ENCODE measurements around the gene TLX1. TPM values are rescaled to one million over a fixed set of nuclear protein-coding genes. Genes with fewer than 3 reads are reported as not detected.
A peak's percentile ranks its signal among the peaks of the same experiment; 100 is the strongest.

The TLX1 gene
- total and polyA plus RNA-seq, 9 of the 15 experiments (the other 6 are each of a cell fraction or from before 2014, with no cell fraction given), result 0.03 to 3.3 (median 0.19) TPM; not detected in 1

- Histone ChIP-seq H3K9ac (ENCODE audit: insufficient read depth in 1 of 2, low read depth in 2 of 2, low read length in 2 of 2) (peak overlapping the region in 1 of 2 experiments; percentile 17; a peak in 1 of 4 replicates), H3K9me3 (replicated peaks; ENCODE audit: control insufficient read depth, insufficient read depth, low read depth, low read length) (no peaks in the 10 kb centered on the region), H3K9me1 (ENCODE audit: control insufficient read depth, insufficient read depth, low read length) (no peaks in the 10 kb centered on the region), H2AFZ (ENCODE audit: low read depth, low read length) (no peak overlapping the region), H4K20me1 (replicated peaks; ENCODE audit: control insufficient read depth, insufficient read depth, low read length) (no peaks in the 10 kb centered on the region; the same call in 1 of the 2 replicates), H3K4me2 (ENCODE audit: insufficient read depth, low read length) (no peak overlapping the region), H3K79me2 (ENCODE audit: control insufficient read depth, insufficient read depth, low read length) (no peaks in the 10 kb centered on the region), H3K4me3 (no peak overlapping the region), H3K27me3 (ENCODE audit: control insufficient read depth in 2 of 2, insufficient read depth in 2 of 2, low read length in 2 of 2) (peaks cover 24 to 76% of the 10 kb centered on the region in 2 experiments), H3K4me1 (replicated peaks in 1 of 2; ENCODE audit: control insufficient read depth in 2 of 2, insufficient read depth in 2 of 2, low read length in 2 of 2) (peaks cover 0 to 45% of the 10 kb centered on the region in 2 experiments; a peak in 2 of 5 replicates), H3K36me3 (ENCODE audit: control insufficient read depth, insufficient read depth, low read length) (no peaks in the 10 kb centered on the region), H3K27ac (ENCODE audit: extremely low read depth, low read depth, low read length) (no peak overlapping the region)
- in situ Hi-C loops (cut with MboI), result no loop called here
- ChIA-PET POLR2A (no interaction called here), CTCF (ENCODE audit: low intra/inter-chr PET ratio) (no interaction called here)
- no peak for DNase-seq (ENCODE audit: extremely low read depth in 1 of 4, low spot score in 3 of 4)
- TF ChIP-seq ZFX (CRISPR knock-in tag; IDR thresholded peaks at IDR 0.05), result peak; percentile 39
- no peak for TF ChIP-seq U2AF1 (optimal IDR thresholded peaks at IDR 0.05; ENCODE audit: low read depth, low read length)
- ATAC-seq, result no peak
- no peak for FAIRE-seq
- intact Hi-C loops (cut with micrococcal nuclease), result no loop called here
- no TSS peak for BruUV-seq (replicated peaks)
- WGBS (ENCODE audit: insufficient coverage, low coverage, missing lambda C conversion rate), result 7% methylated on average over 23 of the region's 36 CpGs
Observed at GRCh38 chr10:101135141-101136006, 4.3 kb downstream of the TLX1 start.

- Histone ChIP-seq H4K20me1 (replicated peaks; ENCODE audit: control insufficient read depth, insufficient read depth, low read length) (no peaks in the 10 kb centered on the region; the same call in 1 of the 2 replicates), H3K9ac (ENCODE audit: insufficient read depth in 1 of 2, low read depth in 2 of 2, low read length in 2 of 2) (peak overlapping the region in 1 of 2 experiments; percentile 17; a peak in 1 of 4 replicates), H2AFZ (ENCODE audit: low read depth, low read length) (no peak overlapping the region), H3K4me2 (ENCODE audit: insufficient read depth, low read length) (no peak overlapping the region), H3K4me1 (replicated peaks in 1 of 2; ENCODE audit: control insufficient read depth in 2 of 2, insufficient read depth in 2 of 2, low read length in 2 of 2) (peaks cover 0 to 44% of the 10 kb centered on the region in 2 experiments; a peak in 2 of 5 replicates), H3K36me3 (ENCODE audit: control insufficient read depth, insufficient read depth, low read length) (no peaks in the 10 kb centered on the region), H3K79me2 (ENCODE audit: control insufficient read depth, insufficient read depth, low read length) (no peaks in the 10 kb centered on the region), H3K27me3 (ENCODE audit: control insufficient read depth in 2 of 2, insufficient read depth in 2 of 2, low read length in 2 of 2) (peaks cover 20 to 73% of the 10 kb centered on the region in 2 experiments), H3K27ac (ENCODE audit: extremely low read depth, low read depth, low read length) (no peak overlapping the region), H3K9me1 (ENCODE audit: control insufficient read depth, insufficient read depth, low read length) (no peaks in the 10 kb centered on the region), H3K4me3 (no peak overlapping the region), H3K9me3 (replicated peaks; ENCODE audit: control insufficient read depth, insufficient read depth, low read depth, low read length) (no peaks in the 10 kb centered on the region)
- intact Hi-C loops (cut with micrococcal nuclease), result no loop called here
- ChIA-PET POLR2A (no interaction called here), CTCF (ENCODE audit: low intra/inter-chr PET ratio) (no interaction called here)
- DNase-seq (ENCODE audit: extremely low read depth in 1 of 4, low spot score in 3 of 4), result peak; percentile 23 to 34 (median 27)
- no peak for ATAC-seq
- in situ Hi-C loops (cut with MboI), result no loop called here
- FAIRE-seq, result no peak
- no TSS peak for BruUV-seq (replicated peaks)
- WGBS (ENCODE audit: insufficient coverage, low coverage, missing lambda C conversion rate), result 34% methylated on average over 10 of the region's 33 CpGs
- TF ChIP-seq PREB (CRISPR knock-in tag; IDR thresholded peaks at IDR 0.05) (no peak), TFAP4 (CRISPR knock-in tag; IDR thresholded peaks at IDR 0.05; ENCODE audit: borderline replicate concordance) (0 out of 2 replicates have a peak, but pooled peaks have one; percentile 22), JUNB (CRISPR knock-in tag; conservative IDR thresholded peaks at IDR 0.05) (no peak), HOXB6 (CRISPR knock-in tag; IDR thresholded peaks at IDR 0.05; ENCODE audit: borderline replicate concordance) (no peak), ESRRA (IDR thresholded peaks at IDR 0.05; ENCODE audit: borderline replicate concordance, low read depth) (no peak), HDGF (IDR thresholded peaks at IDR 0.05) (no peak), JUND (IDR thresholded peaks at IDR 0.05; ENCODE audit: borderline replicate concordance, low read depth, low read length) (peak; percentile 51; the same call in 1 of the 2 replicates), JUND (tag; IDR thresholded peaks at IDR 0.05; ENCODE audit: borderline replicate concordance, low read depth, low read length) (peak; percentile 33; the same call in 1 of the 3 replicates), EGR1 (conservative IDR thresholded peaks at IDR 0.05) (no peak)
Observed at GRCh38 chr10:101136007-101136707, 5.1 kb downstream of the TLX1 start.
